ENCODE data around the gene HPCAL1. TPM values are rescaled to one million over a fixed set of nuclear protein-coding genes. Genes with fewer than 3 reads are reported as not detected.

The HPCAL1 gene
- total and polyA plus RNA-seq, 2 of the 8 experiments (the other 6 are each of a cell fraction or from before 2014, with no cell fraction given) = 5.8 to 8.6 TPM

DNA sequence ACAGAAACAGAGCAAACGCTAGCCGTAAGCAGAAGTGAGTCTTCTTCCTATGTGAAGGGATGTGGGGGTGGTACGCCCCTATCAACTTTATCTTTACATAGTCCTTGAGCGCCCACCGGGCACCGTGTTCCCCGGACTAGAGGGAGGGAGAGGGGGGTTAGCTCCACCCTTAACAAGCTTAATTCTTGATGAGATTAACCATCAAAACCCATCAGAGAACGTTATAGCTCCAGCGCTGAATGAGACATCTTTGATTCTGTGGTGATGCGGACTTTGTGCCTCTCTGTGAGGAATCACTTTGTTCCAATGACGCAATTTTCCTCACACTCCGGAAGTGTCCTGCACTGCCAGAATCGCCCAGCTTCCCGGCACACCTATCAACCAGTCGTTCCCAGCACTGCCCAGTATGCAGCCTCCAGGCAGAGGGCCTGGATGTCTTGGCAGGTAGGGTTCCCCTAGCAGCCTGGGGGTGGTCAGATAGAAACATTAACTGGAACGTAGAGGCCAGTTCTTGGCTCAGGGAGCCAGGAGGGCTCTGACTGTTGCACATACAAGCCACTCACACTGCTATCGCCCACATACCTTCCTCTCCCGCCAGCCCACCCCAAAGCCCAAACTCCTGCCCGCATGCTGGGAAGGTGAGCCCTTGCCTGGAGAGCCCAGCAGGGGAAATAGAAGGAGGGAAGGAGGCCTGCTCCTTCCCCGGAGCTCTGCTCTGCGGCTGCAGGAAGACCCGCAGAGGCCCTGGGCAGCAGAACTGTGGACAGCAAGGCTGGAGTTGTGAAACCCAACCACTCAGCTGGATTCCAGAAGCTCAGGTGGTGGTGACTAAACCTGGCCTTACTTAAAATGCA, 147.4 kb downstream of the HPCAL1 start (continued):
- TF ChIP-seq, protein P1, sequence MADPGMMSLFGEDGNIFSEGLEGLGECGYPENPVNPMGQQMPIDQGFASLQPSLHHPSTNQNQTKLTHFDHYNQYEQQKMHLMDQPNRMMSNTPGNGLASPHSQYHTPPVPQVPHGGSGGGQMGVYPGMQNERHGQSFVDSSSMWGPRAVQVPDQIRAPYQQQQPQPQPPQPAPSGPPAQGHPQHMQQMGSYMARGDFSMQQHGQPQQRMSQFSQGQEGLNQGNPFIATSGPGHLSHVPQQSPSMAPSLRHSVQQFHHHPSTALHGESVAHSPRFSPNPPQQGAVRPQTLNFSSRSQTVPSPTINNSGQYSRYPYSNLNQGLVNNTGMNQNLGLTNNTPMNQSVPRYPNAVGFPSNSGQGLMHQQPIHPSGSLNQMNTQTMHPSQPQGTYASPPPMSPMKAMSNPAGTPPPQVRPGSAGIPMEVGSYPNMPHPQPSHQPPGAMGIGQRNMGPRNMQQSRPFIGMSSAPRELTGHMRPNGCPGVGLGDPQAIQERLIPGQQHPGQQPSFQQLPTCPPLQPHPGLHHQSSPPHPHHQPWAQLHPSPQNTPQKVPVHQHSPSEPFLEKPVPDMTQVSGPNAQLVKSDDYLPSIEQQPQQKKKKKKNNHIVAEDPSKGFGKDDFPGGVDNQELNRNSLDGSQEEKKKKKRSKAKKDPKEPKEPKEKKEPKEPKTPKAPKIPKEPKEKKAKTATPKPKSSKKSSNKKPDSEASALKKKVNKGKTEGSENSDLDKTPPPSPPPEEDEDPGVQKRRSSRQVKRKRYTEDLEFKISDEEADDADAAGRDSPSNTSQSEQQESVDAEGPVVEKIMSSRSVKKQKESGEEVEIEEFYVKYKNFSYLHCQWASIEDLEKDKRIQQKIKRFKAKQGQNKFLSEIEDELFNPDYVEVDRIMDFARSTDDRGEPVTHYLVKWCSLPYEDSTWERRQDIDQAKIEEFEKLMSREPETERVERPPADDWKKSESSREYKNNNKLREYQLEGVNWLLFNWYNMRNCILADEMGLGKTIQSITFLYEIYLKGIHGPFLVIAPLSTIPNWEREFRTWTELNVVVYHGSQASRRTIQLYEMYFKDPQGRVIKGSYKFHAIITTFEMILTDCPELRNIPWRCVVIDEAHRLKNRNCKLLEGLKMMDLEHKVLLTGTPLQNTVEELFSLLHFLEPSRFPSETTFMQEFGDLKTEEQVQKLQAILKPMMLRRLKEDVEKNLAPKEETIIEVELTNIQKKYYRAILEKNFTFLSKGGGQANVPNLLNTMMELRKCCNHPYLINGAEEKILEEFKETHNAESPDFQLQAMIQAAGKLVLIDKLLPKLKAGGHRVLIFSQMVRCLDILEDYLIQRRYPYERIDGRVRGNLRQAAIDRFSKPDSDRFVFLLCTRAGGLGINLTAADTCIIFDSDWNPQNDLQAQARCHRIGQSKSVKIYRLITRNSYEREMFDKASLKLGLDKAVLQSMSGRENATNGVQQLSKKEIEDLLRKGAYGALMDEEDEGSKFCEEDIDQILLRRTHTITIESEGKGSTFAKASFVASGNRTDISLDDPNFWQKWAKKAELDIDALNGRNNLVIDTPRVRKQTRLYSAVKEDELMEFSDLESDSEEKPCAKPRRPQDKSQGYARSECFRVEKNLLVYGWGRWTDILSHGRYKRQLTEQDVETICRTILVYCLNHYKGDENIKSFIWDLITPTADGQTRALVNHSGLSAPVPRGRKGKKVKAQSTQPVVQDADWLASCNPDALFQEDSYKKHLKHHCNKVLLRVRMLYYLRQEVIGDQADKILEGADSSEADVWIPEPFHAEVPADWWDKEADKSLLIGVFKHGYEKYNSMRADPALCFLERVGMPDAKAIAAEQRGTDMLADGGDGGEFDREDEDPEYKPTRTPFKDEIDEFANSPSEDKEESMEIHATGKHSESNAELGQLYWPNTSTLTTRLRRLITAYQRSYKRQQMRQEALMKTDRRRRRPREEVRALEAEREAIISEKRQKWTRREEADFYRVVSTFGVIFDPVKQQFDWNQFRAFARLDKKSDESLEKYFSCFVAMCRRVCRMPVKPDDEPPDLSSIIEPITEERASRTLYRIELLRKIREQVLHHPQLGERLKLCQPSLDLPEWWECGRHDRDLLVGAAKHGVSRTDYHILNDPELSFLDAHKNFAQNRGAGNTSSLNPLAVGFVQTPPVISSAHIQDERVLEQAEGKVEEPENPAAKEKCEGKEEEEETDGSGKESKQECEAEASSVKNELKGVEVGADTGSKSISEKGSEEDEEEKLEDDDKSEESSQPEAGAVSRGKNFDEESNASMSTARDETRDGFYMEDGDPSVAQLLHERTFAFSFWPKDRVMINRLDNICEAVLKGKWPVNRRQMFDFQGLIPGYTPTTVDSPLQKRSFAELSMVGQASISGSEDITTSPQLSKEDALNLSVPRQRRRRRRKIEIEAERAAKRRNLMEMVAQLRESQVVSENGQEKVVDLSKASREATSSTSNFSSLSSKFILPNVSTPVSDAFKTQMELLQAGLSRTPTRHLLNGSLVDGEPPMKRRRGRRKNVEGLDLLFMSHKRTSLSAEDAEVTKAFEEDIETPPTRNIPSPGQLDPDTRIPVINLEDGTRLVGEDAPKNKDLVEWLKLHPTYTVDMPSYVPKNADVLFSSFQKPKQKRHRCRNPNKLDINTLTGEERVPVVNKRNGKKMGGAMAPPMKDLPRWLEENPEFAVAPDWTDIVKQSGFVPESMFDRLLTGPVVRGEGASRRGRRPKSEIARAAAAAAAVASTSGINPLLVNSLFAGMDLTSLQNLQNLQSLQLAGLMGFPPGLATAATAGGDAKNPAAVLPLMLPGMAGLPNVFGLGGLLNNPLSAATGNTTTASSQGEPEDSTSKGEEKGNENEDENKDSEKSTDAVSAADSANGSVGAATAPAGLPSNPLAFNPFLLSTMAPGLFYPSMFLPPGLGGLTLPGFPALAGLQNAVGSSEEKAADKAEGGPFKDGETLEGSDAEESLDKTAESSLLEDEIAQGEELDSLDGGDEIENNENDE (IDR thresholded peaks at IDR 0.05; ENCODE audit: insufficient replicate concordance, low read length) = no peak
- TF ChIP-seq TAF7 (optimal IDR thresholded peaks at IDR 0.05; ENCODE audit: borderline replicate concordance, low read depth, low read length) = no peak
- TF ChIP-seq, protein P2, sequence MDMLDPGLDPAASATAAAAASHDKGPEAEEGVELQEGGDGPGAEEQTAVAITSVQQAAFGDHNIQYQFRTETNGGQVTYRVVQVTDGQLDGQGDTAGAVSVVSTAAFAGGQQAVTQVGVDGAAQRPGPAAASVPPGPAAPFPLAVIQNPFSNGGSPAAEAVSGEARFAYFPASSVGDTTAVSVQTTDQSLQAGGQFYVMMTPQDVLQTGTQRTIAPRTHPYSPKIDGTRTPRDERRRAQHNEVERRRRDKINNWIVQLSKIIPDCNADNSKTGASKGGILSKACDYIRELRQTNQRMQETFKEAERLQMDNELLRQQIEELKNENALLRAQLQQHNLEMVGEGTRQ (IDR thresholded peaks at IDR 0.05; ENCODE audit: low read length) = no peak
- TF ChIP-seq EP300 (IDR thresholded peaks at IDR 0.05; ENCODE audit: borderline replicate concordance in 1 of 2, low read depth in 2 of 2, low read length in 2 of 2) = no peak
- no peak for TF ChIP-seq TBP (IDR thresholded peaks at IDR 0.05; ENCODE audit: low read depth, low read length)
- no peak for TF ChIP-seq SRF (IDR thresholded peaks at IDR 0.05; ENCODE audit: low read depth, low read length)
- no peak for TF ChIP-seq KDM4A (IDR thresholded peaks at IDR 0.05; ENCODE audit: low read depth, low read length, severe bottlenecking)
